HCT116 (cell line): ENCODE results near the gene USP24. TPM values are rescaled to one million over a fixed set of nuclear protein-coding genes. Genes with fewer than 3 reads are reported as not detected.

ENCODE experiments used
- ATAC-seq: fragments of 200-7000 bp; cut with Tn5 transposase; 2 replicates; pipeline ENCODE4 v1.9.1; 2020; ENCODE audit warnings: mild to moderate bottlenecking, moderate library complexity
- BruUV-seq: library from RNA; stranded (reverse); fragments of 400-500 nt; replicated peaks from 2 replicates; lab custom pipeline; 2021; lab: Mats Ljungman, UMichigan
- CTCF ChIA-PET: fragments of 300-600 bp; sonication (Branson Sonifier 250); formaldehyde crosslinking; loops from one replicate; lab custom pipeline; 2021; ENCODE audit warnings: antibody characterized with exemption; lab: Charles Lee
- POLR2A ChIA-PET: fragments of 300-600, 350-600 bp; sonication (Branson Sonifier 250); formaldehyde crosslinking; loops from one replicate; lab custom pipeline; 2021; ENCODE audit warnings: antibody characterized with exemption; lab: Charles Lee
- RAD21 ChIA-PET, 2 experiments: fragments of 300-600 bp; sonication (Branson Sonifier 250); formaldehyde crosslinking; loops; one replicate each; lab custom pipeline; 2023; ENCODE audit warnings: low total read pairs in 2 of 2; ENCODE audit not compliant: uncharacterized antibody in 2 of 2, unreplicated experiment in 2 of 2, low non-redundant PET in 1 of 2; lab: Charles Lee
- DNase-seq: peaks from one replicate; pipeline ENCODE4 v3.0.0-alpha.2; 2010; ENCODE audit warnings: low read depth, low spot score
- H2AFZ ChIP-seq: fragments of 200-600 bp; shearing (Covaris generic), sonication (generic); 2 replicates; pipeline ENCODE4 v1.6.1; 2017; ENCODE audit warnings: low read depth, mixed run types, mixed read lengths, antibody characterized with exemption, low read length; ENCODE audit not compliant: poor library complexity, severe bottlenecking
- H3K27ac ChIP-seq: 2 replicates; pipeline ENCODE4 v1.5.1; 2012; ENCODE audit warnings: low read depth, low read length
- H3K27me3 ChIP-seq: fragments of 200-600 bp; sonication (generic); 2 replicates; pipeline ENCODE4 v1.6.1; 2016; ENCODE audit warnings: mixed run types, low read length, mixed read lengths; ENCODE audit not compliant: insufficient read depth
- H3K36me3 ChIP-seq, 2 experiments: fragments of 200-500 bp in 1 of 2; fragments of 200-600 bp in 1 of 2; sonication (Bioruptor generic) in 1 of 2; sonication (generic) in 1 of 2; 2 replicates each; pipeline versions ENCODE4 v1.5.1 to v1.6.1; 2014 to 2016; ENCODE audit warnings: low read length in 2 of 2, inconsistent platforms in 1 of 2, mixed read lengths in 1 of 2, mixed run types in 1 of 2; ENCODE audit not compliant: insufficient read depth in 2 of 2, control insufficient read depth in 1 of 2
- H3K4me1 ChIP-seq, 2 experiments: fragments of 200-600 bp in 1 of 2; sonication (generic) in 1 of 2; 2 replicates each; pipeline versions ENCODE4 v1.5.1 to v1.6.1; 2012 to 2017; ENCODE audit warnings: low read length in 2 of 2, inconsistent platforms in 1 of 2, mild to moderate bottlenecking in 1 of 2, mixed read lengths in 1 of 2, mixed run types in 1 of 2, moderate library complexity in 1 of 2; ENCODE audit not compliant: insufficient read depth in 2 of 2, control insufficient read depth in 1 of 2
- H3K4me2 ChIP-seq: fragments of 200-600 bp; sonication (generic); 2 replicates; pipeline ENCODE4 v1.6.1; 2017; ENCODE audit warnings: mixed run types, low read length, mixed read lengths
- H3K4me3 ChIP-seq, 2 experiments: fragments of 200-600 bp in 1 of 2; sonication (generic) in 1 of 2; replicated peaks in 1 of 2; 2 replicates each; pipeline ENCODE4 v1.5.1; 2011 to 2016; ENCODE audit warnings: low read length in 2 of 2, control low read depth in 1 of 2, low read depth in 1 of 2, mild to moderate bottlenecking in 1 of 2, mixed read lengths in 1 of 2, mixed run types in 1 of 2
- H3K79me2 ChIP-seq: fragments of 200-600 bp; sonication (generic); 2 replicates; pipeline ENCODE4 v1.6.1; 2017; ENCODE audit warnings: mild to moderate bottlenecking, mixed run types, low read length, moderate library complexity, mixed read lengths; ENCODE audit not compliant: insufficient read depth
- H3K9ac ChIP-seq: fragments of 200-600 bp; sonication (generic); 2 replicates; pipeline ENCODE4 v1.6.1; 2016; ENCODE audit warnings: low read length, mixed read lengths
- H3K9me2 ChIP-seq: fragments of 200-600 bp; sonication (generic), shearing (Covaris generic); 2 replicates; pipeline ENCODE4 v1.6.1; 2017; ENCODE audit warnings: mixed run types, mild to moderate bottlenecking, moderate library complexity; ENCODE audit not compliant: insufficient read depth
- H3K9me3 ChIP-seq, 2 experiments: fragments of 200-500 bp in 1 of 2; fragments of 200-600 bp in 1 of 2; sonication (Bioruptor generic) in 1 of 2; sonication (generic) in 1 of 2; 2 replicates each; pipeline ENCODE4 v1.6.1; 2014 to 2017; ENCODE audit warnings: low read length in 2 of 2, mixed read lengths in 2 of 2, inconsistent platforms in 1 of 2, low read depth in 1 of 2, mild to moderate bottlenecking in 1 of 2, mixed run types in 1 of 2, moderate library complexity in 1 of 2; ENCODE audit not compliant: control insufficient read depth in 1 of 2, insufficient read depth in 1 of 2
- H4K20me1 ChIP-seq: fragments of 200-600 bp; sonication (generic), shearing (Covaris generic); 2 replicates; pipeline ENCODE4 v1.6.1; 2017; ENCODE audit warnings: mixed run types, mild to moderate bottlenecking, moderate library complexity; ENCODE audit not compliant: insufficient read depth
- ATF3 ChIP-seq: IDR thresholded peaks from 2 replicates; pipeline ENCODE4 v1.6.1; 2012
- CBX3 ChIP-seq: IDR thresholded peaks from 2 replicates; pipeline ENCODE4 v1.6.1; 2012; ENCODE audit warnings: low read depth
- CEBPB ChIP-seq: IDR thresholded peaks from 2 replicates; pipeline ENCODE4 v1.6.1; 2012; ENCODE audit warnings: low read depth
- CTCF ChIP-seq, 3 experiments: fragments of 200-600 bp in 1 of 3; sonication (generic) in 1 of 3; IDR thresholded peaks in 2 of 3; conservative IDR thresholded peaks in 1 of 3; 2 replicates each; pipeline ENCODE4 v1.5.1; 2012 to 2017; ENCODE audit warnings: low read depth in 2 of 3, low read length in 2 of 3, antibody characterized with exemption in 1 of 3, borderline replicate concordance in 1 of 3, control low read depth in 1 of 3, mild to moderate bottlenecking in 1 of 3, mixed read lengths in 1 of 3, mixed run types in 1 of 3, moderate library complexity in 1 of 3; ENCODE audit not compliant: insufficient read depth in 1 of 3
- EGR1 ChIP-seq: IDR thresholded peaks from 2 replicates; pipeline ENCODE4 v1.6.1; 2012; ENCODE audit warnings: low read depth
- ELF1 ChIP-seq: IDR thresholded peaks from 2 replicates; pipeline ENCODE4 v1.6.1; 2012; ENCODE audit warnings: low read depth, borderline replicate concordance
- EZH2 ChIP-seq: fragments of 200-600 bp; sonication (generic); IDR thresholded peaks from 2 replicates; pipeline ENCODE4 v1.6.1; 2017; ENCODE audit warnings: antibody characterized with exemption, mixed run types
- EZH2phosphoT487 ChIP-seq: fragments of 200-600 bp; IDR thresholded peaks from 2 replicates; pipeline ENCODE4 v1.6.1; 2018; ENCODE audit warnings: antibody characterized with exemption, borderline replicate concordance
- FOSL1 ChIP-seq: IDR thresholded peaks from 2 replicates; pipeline ENCODE4 v1.6.1; 2012; ENCODE audit warnings: low read depth
- MAX ChIP-seq: IDR thresholded peaks from 2 replicates; pipeline ENCODE4 v1.6.1; 2012
- POLR2A ChIP-seq: IDR thresholded peaks from 2 replicates; pipeline ENCODE4 v1.7.0; 2011; ENCODE audit warnings: borderline replicate concordance; ENCODE audit not compliant: insufficient read depth, insufficient read length; ENCODE audit errors: extremely low read depth
- POLR2AphosphoS5 ChIP-seq: IDR thresholded peaks from 2 replicates; pipeline ENCODE4 v1.6.1; 2011; ENCODE audit warnings: mild to moderate bottlenecking, low read depth, low read length, moderate library complexity
- RAD21 ChIP-seq: IDR thresholded peaks from 2 replicates; pipeline ENCODE4 v1.6.1; 2012; ENCODE audit warnings: low read depth, mild to moderate bottlenecking
- SIN3A ChIP-seq: IDR thresholded peaks from 2 replicates; pipeline ENCODE4 v1.6.1; 2012; ENCODE audit warnings: low read depth
- SP1 ChIP-seq: IDR thresholded peaks from 2 replicates; pipeline ENCODE4 v1.6.1; 2012; ENCODE audit warnings: low read depth
- YY1 ChIP-seq: IDR thresholded peaks from 2 replicates; pipeline ENCODE4 v1.6.1; 2011; ENCODE audit warnings: low read length, low read depth, moderate library complexity, mild to moderate bottlenecking; ENCODE audit not compliant: insufficient replicate concordance; ENCODE audit errors: extremely low read depth
- ZFX ChIP-seq: fragments of 450-650 bp; IDR thresholded peaks from 2 replicates; pipeline ENCODE4 v1.6.1; 2017
- intact Hi-C: fragments of 100-400 bp; cut with micrococcal nuclease; formaldehyde crosslinking; loops from 2 replicates; pipeline ENCODE4 v1.10.0; 2022
- total RNA-seq: library from RNA; stranded (reverse); gene quantifications from one replicate; pipeline ENCODE4 v1.2.1, GENCODE V29; 2021; ENCODE audit not compliant: unreplicated experiment
- TF ChIP-seq, protein P1 (sequence below): IDR thresholded peaks from 2 replicates; pipeline ENCODE4 v1.6.1; 2012; ENCODE audit warnings: low read depth
- TF ChIP-seq, protein P2 (sequence below): IDR thresholded peaks from 2 replicates; pipeline ENCODE4 v1.6.1; 2011; ENCODE audit warnings: mild to moderate bottlenecking, low read length, moderate library complexity; ENCODE audit not compliant: insufficient replicate concordance; ENCODE audit errors: extremely low read depth

USP24 gene
- total RNA-seq, 1 experiment from 2014 or later: 34.2 TPM

- Histone ChIP-seq H3K27ac (no peak overlapping the region), H3K4me3 (no peak overlapping the region), H3K9me3 (no peaks in the 10 kb centered on the region), H3K9ac (no peak overlapping the region), H3K9me2 (no peaks in the 10 kb centered on the region), H3K27me3 (no peaks in the 10 kb centered on the region), H2AFZ (no peak overlapping the region), H3K4me2 (no peak overlapping the region), H3K36me3 (no peaks in the 10 kb centered on the region), H4K20me1 (peaks cover 3% of the 10 kb centered on the region; the same call in 1 of the 2 replicates), H3K79me2 (peaks cover 93% of the 10 kb centered on the region), H3K4me1 (no peaks in the 10 kb centered on the region; a peak in 1 of 4 replicates)
- no peak for TF ChIP-seq YY1
- TF ChIP-seq POLR2AphosphoS5: no peak
- TF ChIP-seq, protein P1, sequence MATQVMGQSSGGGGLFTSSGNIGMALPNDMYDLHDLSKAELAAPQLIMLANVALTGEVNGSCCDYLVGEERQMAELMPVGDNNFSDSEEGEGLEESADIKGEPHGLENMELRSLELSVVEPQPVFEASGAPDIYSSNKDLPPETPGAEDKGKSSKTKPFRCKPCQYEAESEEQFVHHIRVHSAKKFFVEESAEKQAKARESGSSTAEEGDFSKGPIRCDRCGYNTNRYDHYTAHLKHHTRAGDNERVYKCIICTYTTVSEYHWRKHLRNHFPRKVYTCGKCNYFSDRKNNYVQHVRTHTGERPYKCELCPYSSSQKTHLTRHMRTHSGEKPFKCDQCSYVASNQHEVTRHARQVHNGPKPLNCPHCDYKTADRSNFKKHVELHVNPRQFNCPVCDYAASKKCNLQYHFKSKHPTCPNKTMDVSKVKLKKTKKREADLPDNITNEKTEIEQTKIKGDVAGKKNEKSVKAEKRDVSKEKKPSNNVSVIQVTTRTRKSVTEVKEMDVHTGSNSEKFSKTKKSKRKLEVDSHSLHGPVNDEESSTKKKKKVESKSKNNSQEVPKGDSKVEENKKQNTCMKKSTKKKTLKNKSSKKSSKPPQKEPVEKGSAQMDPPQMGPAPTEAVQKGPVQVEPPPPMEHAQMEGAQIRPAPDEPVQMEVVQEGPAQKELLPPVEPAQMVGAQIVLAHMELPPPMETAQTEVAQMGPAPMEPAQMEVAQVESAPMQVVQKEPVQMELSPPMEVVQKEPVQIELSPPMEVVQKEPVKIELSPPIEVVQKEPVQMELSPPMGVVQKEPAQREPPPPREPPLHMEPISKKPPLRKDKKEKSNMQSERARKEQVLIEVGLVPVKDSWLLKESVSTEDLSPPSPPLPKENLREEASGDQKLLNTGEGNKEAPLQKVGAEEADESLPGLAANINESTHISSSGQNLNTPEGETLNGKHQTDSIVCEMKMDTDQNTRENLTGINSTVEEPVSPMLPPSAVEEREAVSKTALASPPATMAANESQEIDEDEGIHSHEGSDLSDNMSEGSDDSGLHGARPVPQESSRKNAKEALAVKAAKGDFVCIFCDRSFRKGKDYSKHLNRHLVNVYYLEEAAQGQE: no peak
- TF ChIP-seq EGR1: no peak
- TF ChIP-seq, protein P2, sequence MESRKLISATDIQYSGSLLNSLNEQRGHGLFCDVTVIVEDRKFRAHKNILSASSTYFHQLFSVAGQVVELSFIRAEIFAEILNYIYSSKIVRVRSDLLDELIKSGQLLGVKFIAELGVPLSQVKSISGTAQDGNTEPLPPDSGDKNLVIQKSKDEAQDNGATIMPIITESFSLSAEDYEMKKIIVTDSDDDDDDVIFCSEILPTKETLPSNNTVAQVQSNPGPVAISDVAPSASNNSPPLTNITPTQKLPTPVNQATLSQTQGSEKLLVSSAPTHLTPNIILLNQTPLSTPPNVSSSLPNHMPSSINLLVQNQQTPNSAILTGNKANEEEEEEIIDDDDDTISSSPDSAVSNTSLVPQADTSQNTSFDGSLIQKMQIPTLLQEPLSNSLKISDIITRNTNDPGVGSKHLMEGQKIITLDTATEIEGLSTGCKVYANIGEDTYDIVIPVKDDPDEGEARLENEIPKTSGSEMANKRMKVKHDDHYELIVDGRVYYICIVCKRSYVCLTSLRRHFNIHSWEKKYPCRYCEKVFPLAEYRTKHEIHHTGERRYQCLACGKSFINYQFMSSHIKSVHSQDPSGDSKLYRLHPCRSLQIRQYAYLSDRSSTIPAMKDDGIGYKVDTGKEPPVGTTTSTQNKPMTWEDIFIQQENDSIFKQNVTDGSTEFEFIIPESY: no peak
- TF ChIP-seq CBX3: no peak
- no peak for TF ChIP-seq EZH2phosphoT487
- no peak for TF ChIP-seq CTCF (IDR thresholded peaks at IDR 0.05 in 2 of 3, conservative IDR thresholded peaks at IDR 0.05 in 1 of 3; ENCODE audit: borderline replicate concordance in 1 of 3, insufficient read depth in 1 of 3, low read depth in 2 of 3, low read length in 2 of 3)
- no peak for TF ChIP-seq SP1
- no peak for TF ChIP-seq MAX
- no peak for TF ChIP-seq RAD21
- no peak for TF ChIP-seq POLR2A
- no peak for TF ChIP-seq FOSL1
- TF ChIP-seq ATF3: no peak
- TF ChIP-seq CEBPB: no peak
- no peak for TF ChIP-seq ELF1
- TF ChIP-seq SIN3A: no peak
- no peak for TF ChIP-seq EZH2
- TF ChIP-seq ZFX: no peak
- no peak for DNase-seq
- CTCF ChIA-PET: interaction anchor here (1.1 kb wide), 1 partner anchor 62 kb away, joined by 3 read pairs; no protein-coding TSS in a partner anchor
- ATAC-seq: no peak
- POLR2A ChIA-PET: no interaction called here
- intact Hi-C loops: no loop called here
- no TSS peak for BruUV-seq
- RAD21 ChIA-PET: no interaction called here
Observed at GRCh38 chr1:55206210-55206609, 9.0 kb downstream of the USP24 start.
